ENCODE results near the gene SULT1B1. TPM values are rescaled to one million over a fixed set of nuclear protein-coding genes. Genes with fewer than 3 reads are reported as not detected.

The SULT1B1 gene
- total RNA-seq, 1 donor from 2014 or later: not detected

DNA sequence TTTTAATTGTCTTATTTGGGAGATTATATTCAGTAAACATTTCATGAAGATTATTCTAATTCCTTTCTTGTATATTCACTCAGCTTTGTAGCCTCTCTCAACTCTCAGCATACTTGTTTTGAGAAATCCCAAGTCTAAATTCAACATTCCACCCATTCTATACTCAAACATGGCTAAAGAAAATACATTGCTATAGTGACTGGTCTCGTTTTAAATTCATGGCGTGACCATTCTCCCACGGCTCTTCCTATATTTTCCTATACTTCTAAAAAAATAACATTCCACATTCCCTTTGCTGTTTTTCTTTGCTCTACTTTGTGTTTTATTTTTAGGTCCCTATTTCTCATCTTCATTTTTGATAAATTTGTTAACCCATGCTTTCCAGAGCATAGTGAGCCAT lies 58.2 kb downstream of the SULT1B1 start:
- Mint-ChIP-seq H3K4me1 (no peaks in the 10 kb centered on the region), H3K36me3 (no peaks in the 10 kb centered on the region), H3K27me3 (ENCODE audit: insufficient read depth, low read depth) (no peaks in the 10 kb centered on the region), H3K9me3 (no peaks in the 10 kb centered on the region), H3K4me3 (no peak overlapping the region), H3K27ac (no peak overlapping the region)
- no peak for DNase-seq (ENCODE audit: low spot score)
- Histone ChIP-seq H3K4me1 (no peaks in the 10 kb centered on the region), H3K9me3 (ENCODE audit: low read depth) (no peaks in the 10 kb centered on the region), H3K79me2 (ENCODE audit: low read depth) (no peaks in the 10 kb centered on the region), H3K27me3 (no peaks in the 10 kb centered on the region), H2AFZ (replicated peaks) (no peak overlapping the region), H3K27ac (no peak overlapping the region), H4K20me1 (ENCODE audit: low read depth) (no peaks in the 10 kb centered on the region), H3K4me2 (no peak overlapping the region), H3F3A (ENCODE audit: low read depth) (no peaks in the 10 kb centered on the region), H3K9ac (no peak overlapping the region), H3K4me3 (no peak overlapping the region), H3K36me3 (no peaks in the 10 kb centered on the region)
- TF ChIP-seq, protein P1, sequence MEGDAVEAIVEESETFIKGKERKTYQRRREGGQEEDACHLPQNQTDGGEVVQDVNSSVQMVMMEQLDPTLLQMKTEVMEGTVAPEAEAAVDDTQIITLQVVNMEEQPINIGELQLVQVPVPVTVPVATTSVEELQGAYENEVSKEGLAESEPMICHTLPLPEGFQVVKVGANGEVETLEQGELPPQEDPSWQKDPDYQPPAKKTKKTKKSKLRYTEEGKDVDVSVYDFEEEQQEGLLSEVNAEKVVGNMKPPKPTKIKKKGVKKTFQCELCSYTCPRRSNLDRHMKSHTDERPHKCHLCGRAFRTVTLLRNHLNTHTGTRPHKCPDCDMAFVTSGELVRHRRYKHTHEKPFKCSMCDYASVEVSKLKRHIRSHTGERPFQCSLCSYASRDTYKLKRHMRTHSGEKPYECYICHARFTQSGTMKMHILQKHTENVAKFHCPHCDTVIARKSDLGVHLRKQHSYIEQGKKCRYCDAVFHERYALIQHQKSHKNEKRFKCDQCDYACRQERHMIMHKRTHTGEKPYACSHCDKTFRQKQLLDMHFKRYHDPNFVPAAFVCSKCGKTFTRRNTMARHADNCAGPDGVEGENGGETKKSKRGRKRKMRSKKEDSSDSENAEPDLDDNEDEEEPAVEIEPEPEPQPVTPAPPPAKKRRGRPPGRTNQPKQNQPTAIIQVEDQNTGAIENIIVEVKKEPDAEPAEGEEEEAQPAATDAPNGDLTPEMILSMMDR (IDR thresholded peaks at IDR 0.05): no peak
- TF ChIP-seq EZH2phosphoT487 (IDR thresholded peaks at IDR 0.05) (no peak), EZH2 (IDR thresholded peaks at IDR 0.05) (no peak)

DNA sequence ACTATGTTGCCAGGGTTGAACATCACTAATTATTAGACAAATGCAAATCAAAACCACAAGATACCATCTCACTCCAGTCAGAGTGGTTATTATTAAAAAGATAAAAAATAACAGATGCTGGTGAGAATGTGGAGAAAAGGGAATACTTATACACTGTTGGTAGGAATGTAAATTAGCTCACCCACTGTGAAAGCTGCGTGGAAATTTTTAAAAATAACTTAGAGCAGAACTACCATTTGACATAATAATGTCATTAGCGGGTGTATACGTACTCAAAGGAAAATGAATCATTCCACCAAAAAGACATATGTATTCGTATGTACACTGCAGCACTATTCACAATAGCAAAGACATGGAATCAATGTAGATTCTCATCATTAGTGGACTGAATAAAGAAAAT lies 58.7 kb downstream of the SULT1B1 start:
- H2AFZ ChIP-seq (replicated peaks): no peak overlapping the region
- Mint-ChIP-seq H3K36me3 (no peaks in the 10 kb centered on the region), H3K4me1 (no peaks in the 10 kb centered on the region), H3K4me3 (no peak overlapping the region), H3K27ac (no peak overlapping the region), H3K9me3 (peaks cover 1% of the 10 kb centered on the region), H3K27me3 (ENCODE audit: insufficient read depth, low read depth) (no peaks in the 10 kb centered on the region)
- no peak overlapping the region for H3K4me2 ChIP-seq
- H3F3A ChIP-seq (ENCODE audit: low read depth): no peaks in the 10 kb centered on the region
- H3K9ac ChIP-seq: no peak overlapping the region
- DNase-seq (ENCODE audit: low spot score): no peak
- TF ChIP-seq, protein P1 (IDR thresholded peaks at IDR 0.05): no peak
- TF ChIP-seq EZH2phosphoT487 (IDR thresholded peaks at IDR 0.05) (no peak), EZH2 (IDR thresholded peaks at IDR 0.05) (no peak)
- no peak overlapping the region for H3K4me3 ChIP-seq
- H3K79me2 ChIP-seq (ENCODE audit: low read depth): no peaks in the 10 kb centered on the region
- no peak overlapping the region for H3K27ac ChIP-seq
- H4K20me1 ChIP-seq (ENCODE audit: low read depth): no peaks in the 10 kb centered on the region
- no peaks in the 10 kb centered on the region for H3K36me3 ChIP-seq
- no peaks in the 10 kb centered on the region for H3K27me3 ChIP-seq
- H3K9me3 ChIP-seq (ENCODE audit: low read depth): no peaks in the 10 kb centered on the region
- no peaks in the 10 kb centered on the region for H3K4me1 ChIP-seq

DNA sequence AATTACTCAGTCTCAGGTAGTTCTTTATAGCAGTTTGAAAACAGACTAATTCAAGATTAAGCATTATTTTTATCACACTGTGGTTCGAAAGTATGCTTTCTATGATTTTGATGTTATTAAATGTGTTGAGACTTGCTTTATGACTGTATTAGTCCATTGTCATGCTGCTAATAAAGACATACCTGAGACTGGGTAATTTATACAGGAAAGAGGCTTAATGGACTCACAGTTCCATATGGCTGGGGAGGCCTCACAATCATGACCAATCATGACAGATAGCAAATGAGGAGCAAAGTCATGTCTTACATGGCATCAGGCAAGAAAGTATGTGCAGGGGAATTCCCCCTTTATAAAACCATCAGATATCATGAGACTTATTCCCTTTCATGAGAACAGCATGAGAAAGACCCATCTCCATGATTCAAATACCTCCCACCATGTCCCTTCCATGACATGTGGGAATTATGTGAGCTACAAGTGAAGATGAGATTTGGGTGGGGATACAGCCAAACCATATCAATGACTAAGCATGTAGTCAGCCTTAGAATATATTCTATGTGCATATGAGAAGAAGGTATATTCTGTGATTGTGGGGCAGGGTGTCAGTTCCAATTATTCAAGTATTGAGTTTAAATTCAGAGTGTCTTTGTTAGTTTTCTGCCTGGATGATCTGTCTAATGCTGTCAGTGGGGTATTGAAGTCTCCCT lies 62.7 kb downstream of the SULT1B1 start:
- Histone ChIP-seq H3K4me3 (no peak overlapping the region), H3K9ac (no peak overlapping the region), H3K4me2 (no peak overlapping the region), H3K27me3 (no peaks in the 10 kb centered on the region), H3K4me1 (no peaks in the 10 kb centered on the region), H3K36me3 (no peaks in the 10 kb centered on the region), H3K79me2 (ENCODE audit: low read depth) (no peaks in the 10 kb centered on the region), H3F3A (ENCODE audit: low read depth) (no peaks in the 10 kb centered on the region), H2AFZ (replicated peaks) (no peak overlapping the region), H3K9me3 (ENCODE audit: low read depth) (no peaks in the 10 kb centered on the region), H4K20me1 (ENCODE audit: low read depth) (no peaks in the 10 kb centered on the region), H3K27ac (no peak overlapping the region)
- DNase-seq (ENCODE audit: low spot score): no peak
- peaks cover 8% of the 10 kb centered on the region for H3K9me3 Mint-ChIP-seq
- TF ChIP-seq, protein P1 (IDR thresholded peaks at IDR 0.05): no peak
- TF ChIP-seq EZH2phosphoT487 (IDR thresholded peaks at IDR 0.05): no peak
- TF ChIP-seq EZH2 (IDR thresholded peaks at IDR 0.05): no peak
- H3K27ac Mint-ChIP-seq: no peak overlapping the region
- no peaks in the 10 kb centered on the region for H3K36me3 Mint-ChIP-seq
- no peaks in the 10 kb centered on the region for H3K27me3 Mint-ChIP-seq (ENCODE audit: insufficient read depth, low read depth)
- H3K4me1 Mint-ChIP-seq: no peaks in the 10 kb centered on the region
- no peak overlapping the region for H3K4me3 Mint-ChIP-seq
